ENCODE measurements around the gene QRFPR.

The QRFPR gene

DNA sequence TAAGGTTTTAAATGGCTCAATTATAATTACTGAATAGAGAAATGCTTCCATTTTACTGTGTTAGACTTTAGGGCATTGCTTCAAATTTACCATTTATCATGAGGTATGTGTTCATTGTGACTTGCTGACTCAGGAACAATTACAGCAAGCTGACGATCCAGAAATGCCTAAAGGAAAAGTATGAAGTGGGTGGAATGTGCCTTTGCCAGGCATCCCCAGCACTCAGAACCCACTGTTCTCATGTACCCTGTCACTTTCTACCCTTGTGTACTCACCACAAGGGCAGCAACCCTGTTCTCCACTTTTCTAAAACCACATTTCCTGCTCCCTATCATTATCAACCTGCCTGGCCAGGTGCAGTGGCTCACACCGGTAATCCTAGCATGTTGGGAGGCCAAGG lies 41.5 kb downstream of the QRFPR start:
- no peaks in the 10 kb centered on the region for H3F3A ChIP-seq (ENCODE audit: insufficient read depth)
- H3K27me3 ChIP-seq (ENCODE audit: low read length), result no peaks in the 10 kb centered on the region
- H3K27ac ChIP-seq (ENCODE audit: low read depth, low read length), result no peak overlapping the region
- no peaks in the 10 kb centered on the region for H3K36me3 ChIP-seq (ENCODE audit: low read length)
- no peak overlapping the region for H3K9ac ChIP-seq (ENCODE audit: low read length)
- no peak overlapping the region for H3K4me3 ChIP-seq (ENCODE audit: insufficient read depth, low read length, poor library complexity, severe bottlenecking)
- H3K9me3 ChIP-seq (ENCODE audit: insufficient read depth, low read length), result no peaks in the 10 kb centered on the region
- H4K20me1 ChIP-seq (ENCODE audit: low read depth, low read length), result no peaks in the 10 kb centered on the region
- no peak overlapping the region for H3K4me2 ChIP-seq (ENCODE audit: low read depth, low read length, poor library complexity, severe bottlenecking)
- H3K9me2 ChIP-seq (replicated peaks; ENCODE audit: insufficient read depth, low read length), result no peaks in the 10 kb centered on the region
- H2AFZ ChIP-seq (ENCODE audit: low read depth, low read length, severe bottlenecking), result no peak overlapping the region
- TF ChIP-seq EZH2phosphoT487 (conservative IDR thresholded peaks at IDR 0.05; ENCODE audit: low read length), result no peak
- TF ChIP-seq, protein P1, sequence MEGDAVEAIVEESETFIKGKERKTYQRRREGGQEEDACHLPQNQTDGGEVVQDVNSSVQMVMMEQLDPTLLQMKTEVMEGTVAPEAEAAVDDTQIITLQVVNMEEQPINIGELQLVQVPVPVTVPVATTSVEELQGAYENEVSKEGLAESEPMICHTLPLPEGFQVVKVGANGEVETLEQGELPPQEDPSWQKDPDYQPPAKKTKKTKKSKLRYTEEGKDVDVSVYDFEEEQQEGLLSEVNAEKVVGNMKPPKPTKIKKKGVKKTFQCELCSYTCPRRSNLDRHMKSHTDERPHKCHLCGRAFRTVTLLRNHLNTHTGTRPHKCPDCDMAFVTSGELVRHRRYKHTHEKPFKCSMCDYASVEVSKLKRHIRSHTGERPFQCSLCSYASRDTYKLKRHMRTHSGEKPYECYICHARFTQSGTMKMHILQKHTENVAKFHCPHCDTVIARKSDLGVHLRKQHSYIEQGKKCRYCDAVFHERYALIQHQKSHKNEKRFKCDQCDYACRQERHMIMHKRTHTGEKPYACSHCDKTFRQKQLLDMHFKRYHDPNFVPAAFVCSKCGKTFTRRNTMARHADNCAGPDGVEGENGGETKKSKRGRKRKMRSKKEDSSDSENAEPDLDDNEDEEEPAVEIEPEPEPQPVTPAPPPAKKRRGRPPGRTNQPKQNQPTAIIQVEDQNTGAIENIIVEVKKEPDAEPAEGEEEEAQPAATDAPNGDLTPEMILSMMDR (IDR thresholded peaks at IDR 0.05; ENCODE audit: insufficient read depth, low read length, poor library complexity, severe bottlenecking), result no peak
- H3K79me2 ChIP-seq (ENCODE audit: insufficient read depth, low read length), result no peaks in the 10 kb centered on the region

DNA sequence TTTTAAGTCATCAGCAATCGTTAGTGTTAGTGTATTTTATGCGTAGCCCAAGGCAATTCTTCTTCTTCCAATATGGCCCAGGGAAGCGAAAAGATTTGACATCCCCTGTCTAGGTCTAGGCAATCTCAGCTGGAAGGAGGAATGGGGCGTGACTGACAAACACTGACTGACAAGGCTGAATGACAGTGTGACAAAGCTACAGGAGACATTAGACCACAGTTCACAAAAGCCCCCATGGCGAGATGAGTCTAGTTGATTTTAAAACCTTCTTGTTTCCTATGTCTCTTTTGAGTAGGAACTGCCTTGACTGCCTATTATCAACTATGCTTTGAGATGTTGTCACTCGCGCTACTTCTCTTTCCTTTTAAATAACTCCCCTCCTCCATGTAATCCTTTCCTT lies 42.3 kb downstream of the QRFPR start:
- no peak overlapping the region for H2AFZ ChIP-seq (ENCODE audit: low read depth, low read length, severe bottlenecking)
- H3K27me3 ChIP-seq (ENCODE audit: low read length), result no peaks in the 10 kb centered on the region
- no peaks in the 10 kb centered on the region for H4K20me1 ChIP-seq (ENCODE audit: low read depth, low read length)
- H3K9me3 ChIP-seq (ENCODE audit: insufficient read depth, low read length), result no peaks in the 10 kb centered on the region
- no peak overlapping the region for H3K4me2 ChIP-seq (ENCODE audit: low read depth, low read length, poor library complexity, severe bottlenecking)
- H3F3A ChIP-seq (ENCODE audit: insufficient read depth), result no peaks in the 10 kb centered on the region
- no peak for TF ChIP-seq EZH2phosphoT487 (conservative IDR thresholded peaks at IDR 0.05; ENCODE audit: low read length)
- TF ChIP-seq, protein P1 (IDR thresholded peaks at IDR 0.05; ENCODE audit: insufficient read depth, low read length, poor library complexity, severe bottlenecking), result no peak
- H3K27ac ChIP-seq (ENCODE audit: low read depth, low read length), result no peak overlapping the region
- no peak overlapping the region for H3K4me3 ChIP-seq (ENCODE audit: insufficient read depth, low read length, poor library complexity, severe bottlenecking)
- no peaks in the 10 kb centered on the region for H3K79me2 ChIP-seq (ENCODE audit: insufficient read depth, low read length)
- H3K9ac ChIP-seq (ENCODE audit: low read length), result no peak overlapping the region
- no peaks in the 10 kb centered on the region for H3K9me2 ChIP-seq (replicated peaks; ENCODE audit: insufficient read depth, low read length)
- no peaks in the 10 kb centered on the region for H3K36me3 ChIP-seq (ENCODE audit: low read length)

DNA sequence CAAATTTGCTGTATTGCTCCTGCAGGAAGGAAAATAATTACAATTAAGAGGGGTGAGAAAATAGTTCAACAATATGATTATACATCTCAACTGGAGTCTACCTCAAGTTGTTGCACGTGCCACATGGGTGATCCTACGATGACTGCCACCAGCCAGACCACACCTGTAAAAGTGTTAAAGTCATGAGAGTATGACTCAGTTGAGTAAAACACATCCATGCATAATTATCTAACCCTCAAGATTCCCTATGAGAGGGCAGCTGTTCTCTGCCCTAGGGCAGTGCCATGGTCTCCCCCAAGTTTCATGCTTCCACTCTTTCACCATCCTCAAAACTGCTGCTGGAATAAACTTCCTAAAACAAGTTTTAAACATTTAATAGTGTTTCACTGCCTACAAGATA lies 44.1 kb downstream of the QRFPR start:
- H3K79me2 ChIP-seq (ENCODE audit: insufficient read depth, low read length), result no peaks in the 10 kb centered on the region
- no peaks in the 10 kb centered on the region for H3K36me3 ChIP-seq (ENCODE audit: low read length)
- no peak for TF ChIP-seq EZH2phosphoT487 (conservative IDR thresholded peaks at IDR 0.05; ENCODE audit: low read length)
- TF ChIP-seq, protein P1 (IDR thresholded peaks at IDR 0.05; ENCODE audit: insufficient read depth, low read length, poor library complexity, severe bottlenecking), result no peak
- H3F3A ChIP-seq (ENCODE audit: insufficient read depth), result no peaks in the 10 kb centered on the region
- no peak overlapping the region for H3K4me3 ChIP-seq (ENCODE audit: insufficient read depth, low read length, poor library complexity, severe bottlenecking)
- H2AFZ ChIP-seq (ENCODE audit: low read depth, low read length, severe bottlenecking), result no peak overlapping the region
- no peak overlapping the region for H3K9ac ChIP-seq (ENCODE audit: low read length)
- H3K27me3 ChIP-seq (ENCODE audit: low read length), result no peaks in the 10 kb centered on the region
- no peak overlapping the region for H3K4me2 ChIP-seq (ENCODE audit: low read depth, low read length, poor library complexity, severe bottlenecking)
- no peaks in the 10 kb centered on the region for H3K9me3 ChIP-seq (ENCODE audit: insufficient read depth, low read length)
- no peaks in the 10 kb centered on the region for H4K20me1 ChIP-seq (ENCODE audit: low read depth, low read length)
- no peak overlapping the region for H3K27ac ChIP-seq (ENCODE audit: low read depth, low read length)
- no peaks in the 10 kb centered on the region for H3K9me2 ChIP-seq (replicated peaks; ENCODE audit: insufficient read depth, low read length)

Data from SU-DHL-6 (cell line).